K562 (cell line): ENCODE results near the gene RNASEH2A. TPM values are rescaled to one million over a fixed set of nuclear protein-coding genes. Genes with fewer than 3 reads are reported as not detected.

Source experiments
- CBX3 ChIP-seq, 2 experiments: IDR thresholded peaks; 1 replicate in 1 of 2; 2 replicates in 1 of 2; pipeline ENCODE4 v1.6.1; 2012; ENCODE audit warnings: inconsistent platforms in 2 of 2, low read length in 2 of 2, borderline replicate concordance in 1 of 2, control low read depth in 1 of 2
- CHD4 ChIP-seq: fragments of 200-600 bp; sonication (generic); IDR thresholded peaks from 3 replicates; pipeline ENCODE4 v1.6.1; 2012; ENCODE audit warnings: low read depth, mild to moderate bottlenecking, mixed read lengths, low read length, inconsistent platforms; ENCODE audit not compliant: insufficient read depth, insufficient replicate concordance, poor library complexity, severe bottlenecking
- CTCFL ChIP-seq: IDR thresholded peaks from 2 replicates; pipeline ENCODE4 v1.6.1; 2011; ENCODE audit warnings: borderline replicate concordance, low read depth, mild to moderate bottlenecking, moderate library complexity, low read length; ENCODE audit not compliant: insufficient read depth, poor library complexity, severe bottlenecking
- ERF ChIP-seq: fragments of 450-650 bp; formaldehyde crosslinking; IDR thresholded peaks from 2 replicates; pipeline ENCODE4 v1.4.0; 2020; ENCODE audit warnings: mild to moderate bottlenecking, mixed read lengths
- HMG20B ChIP-seq: fragments of 250-450 bp; sonication (Bioruptor Pico); IDR thresholded peaks from 2 replicates; pipeline ENCODE4 v1.5.0; 2021; ENCODE audit warnings: mild to moderate bottlenecking
- MIER1 ChIP-seq: fragments of 450-650 bp; IDR thresholded peaks from 2 replicates; pipeline ENCODE4 v1.6.1; 2016; ENCODE audit warnings: antibody characterized with exemption, mild to moderate bottlenecking, low read depth
- NFIC ChIP-seq: fragments of 450-650 bp; IDR thresholded peaks from 2 replicates; pipeline ENCODE4 v1.6.1; 2017; ENCODE audit warnings: mild to moderate bottlenecking, inconsistent platforms
- NR4A1 ChIP-seq, 2 experiments: fragments of 250-450 bp in 1 of 2; fragments of 450-650 bp in 1 of 2; sonication (Bioruptor Pico) in 1 of 2; IDR thresholded peaks; 2 replicates each; pipeline versions ENCODE4 v1.4.0 to v1.6.1; 2016 to 2020; ENCODE audit warnings: mild to moderate bottlenecking in 2 of 2, missing compliant biosample characterization in 1 of 2, missing genetic modification characterization in 1 of 2, moderate library complexity in 1 of 2
- NRF1 ChIP-seq, 2 experiments: fragments of 450-650 bp; IDR thresholded peaks in 1 of 2; conservative IDR thresholded peaks in 1 of 2; 2 replicates each; pipeline ENCODE4 v1.6.1; 2014; ENCODE audit warnings: mild to moderate bottlenecking in 2 of 2
- PHF20 ChIP-seq: fragments of 450-650 bp; IDR thresholded peaks from 2 replicates; pipeline ENCODE4 v1.6.1; 2018; ENCODE audit not compliant: partially characterized antibody
- RAD51 ChIP-seq: fragments of 450-650 bp; IDR thresholded peaks from 2 replicates; pipeline ENCODE4 v1.7.1; 2016; ENCODE audit warnings: low read depth, mild to moderate bottlenecking, borderline replicate concordance
- RFX5 ChIP-seq: IDR thresholded peaks from 2 replicates; pipeline ENCODE4 v1.6.1; 2011; ENCODE audit warnings: low read depth, mild to moderate bottlenecking, improper control_type of control experiment, low read length
- XRCC4 ChIP-seq: IDR thresholded peaks from one replicate; pipeline ENCODE4 v1.6.1; 2011; ENCODE audit not compliant: insufficient read depth, insufficient read length; ENCODE audit errors: extremely low read depth
- ZBTB26 ChIP-seq: fragments of 450-650 bp; formaldehyde crosslinking; IDR thresholded peaks from 2 replicates; pipeline ENCODE4 v1.4.0; 2022; ENCODE audit warnings: missing genetic modification characterization
- ZBTB7A ChIP-seq: IDR thresholded peaks from 2 replicates; pipeline ENCODE4 v1.6.1; 2011; ENCODE audit warnings: low read depth, mild to moderate bottlenecking, low read length, moderate library complexity, borderline replicate concordance; ENCODE audit not compliant: control insufficient read depth
- ZNF274 ChIP-seq: IDR thresholded peaks from 2 replicates; pipeline ENCODE4 v1.6.1; 2011; ENCODE audit warnings: low read depth, mild to moderate bottlenecking, low read length, moderate library complexity, borderline replicate concordance
- ZNF431 ChIP-seq: sonication (generic); formaldehyde crosslinking; IDR thresholded peaks from 2 replicates; pipeline ENCODE4 v1.8.0; 2022; ENCODE audit warnings: mild to moderate bottlenecking, missing genetic modification reagents
- ZNF436 ChIP-seq: fragments of 250-450, 450-650 bp; sonication (Bioruptor Pico); formaldehyde crosslinking; IDR thresholded peaks from 2 replicates; pipeline ENCODE4 v1.7.0; 2020; ENCODE audit warnings: mild to moderate bottlenecking
- polyA plus RNA-seq, 8 experiments: library from polyadenylated mRNA; depleted of rRNA in 4 of 8; stranded (reverse) in 5 of 8; unstranded in 3 of 8; fragments of >200 nt; fragmentation: Nextera tagmentation in 2 of 8; fragmentation: Illumina TruSeq in 1 of 8; extraction: Ambion mirVana in 2 of 8; extraction: Trizol in 1 of 8; gene quantifications; 2 replicates each; pipeline versions ENCODE4 v1.2.1 to v1.2.3, GENCODE V29; 2011 to 2014; ENCODE audit warnings: inconsistent platforms in 1 of 8, missing spikeins in 1 of 8
- total RNA-seq, 7 experiments: library from RNA; depleted of rRNA in 6 of 7; stranded (reverse); fragments of >200 nt in 6 of 7; fragmentation: Illumina TruSeq in 2 of 7; extraction: Trizol in 2 of 7; gene quantifications; 2 replicates each; pipeline versions ENCODE4 v1.2.1 to v1.2.3, GENCODE V29; 2011 to 2021; ENCODE audit warnings: low replicate concordance in 1 of 7

The RNASEH2A gene
- total and polyA plus RNA-seq, 9 of the 15 experiments (the other 6 are each of a cell fraction or from before 2014, with no cell fraction given): 22.3 to 78.0 (median 61.7) TPM

GRCh38 chr19:12791345-12792050, 14.9 kb upstream of the RNASEH2A start, which contains the start of gene JUNB (continued):
- TF ChIP-seq ZBTB7A (peak; percentile 84), CTCFL (peak; percentile 43), ZNF274 (peak; percentile 16; the same call in 1 of the 2 replicates), CBX3 (IDR thresholded peaks at IDR 0.05; ENCODE audit: borderline replicate concordance in 1 of 2, low read length in 2 of 2) (peak in 1 of 2 experiments; percentile 62; a peak in 1 of 3 replicates), NR4A1 (CRISPR knock-in tag; IDR thresholded peaks at IDR 0.05) (no peak), NR4A1 (tag; IDR thresholded peaks at IDR 0.05) (peak; percentile 60; the same call in 1 of the 2 replicates), XRCC4 (no peak), ZBTB26 (CRISPR knock-in tag) (0 out of 2 replicates have a peak, but pooled peaks have one; percentile 44), NFIC (peak; percentile 85), ZNF436 (CRISPR knock-in tag) (peak; percentile 78; the same call in 1 of the 2 replicates), RAD51 (no peak), MIER1 (no peak), RFX5 (0 out of 2 replicates have a peak, but pooled peaks have one; percentile 6), NRF1 (conservative IDR thresholded peaks at IDR 0.05 in 1 of 2, IDR thresholded peaks at IDR 0.05 in 1 of 2) (peak; percentile 66 to 75), CHD4 (no peak), ERF (CRISPR knock-in tag) (0 out of 2 replicates have a peak, but pooled peaks have one; percentile 55), ZNF431 (CRISPR knock-in tag) (0 out of 2 replicates have a peak, but pooled peaks have one; percentile 22), PHF20 (peak; percentile 61), HMG20B (no peak)
